OCI-LY7 (cell line): ENCODE measurements around the gene CAPNS1.
"Not testable (repeated sequence)": the region's sequence is repeated elsewhere in the genome, so short reads cannot be mapped to it uniquely, and the experiment has no call there.

Experiments
- EZH2phosphoT487 ChIP-seq: fragments of 200-600 bp; sonication (generic); IDR thresholded peaks from 2 replicates; pipeline ENCODE4 v1.6.1; 2018; ENCODE audit warnings: low read depth, borderline replicate concordance, mild to moderate bottlenecking, mixed run types, antibody characterized with exemption, low read length, moderate library complexity, mixed read lengths
- TF ChIP-seq, protein P1 (sequence below): fragments of 200-600 bp; sonication (generic); conservative IDR thresholded peaks from 2 replicates; pipeline ENCODE4 v1.5.1; 2014; ENCODE audit warnings: mild to moderate bottlenecking, antibody characterized with exemption, low read length, moderate library complexity, mixed read lengths

DNA sequence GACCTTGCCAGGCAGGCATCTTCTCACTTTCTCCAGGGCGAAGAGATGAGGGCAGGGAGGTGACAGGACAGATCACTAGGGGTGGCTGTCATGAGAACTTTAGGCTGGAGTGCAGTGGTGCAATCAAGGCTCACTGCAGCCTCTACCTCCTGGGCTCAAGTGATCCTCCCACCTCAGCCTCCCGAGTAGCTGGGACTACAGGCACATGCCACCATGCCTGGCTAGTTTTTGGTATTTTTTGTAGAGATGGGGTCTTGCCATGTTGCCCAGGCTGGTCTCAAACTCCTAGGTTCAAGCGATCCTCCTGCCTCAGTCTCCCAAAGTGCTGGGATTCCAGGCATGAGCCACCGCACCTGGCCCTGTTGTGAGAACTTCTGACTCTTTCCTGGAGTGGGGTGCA, 5.0 kb upstream of the CAPNS1 start:
- TF ChIP-seq, protein P1, sequence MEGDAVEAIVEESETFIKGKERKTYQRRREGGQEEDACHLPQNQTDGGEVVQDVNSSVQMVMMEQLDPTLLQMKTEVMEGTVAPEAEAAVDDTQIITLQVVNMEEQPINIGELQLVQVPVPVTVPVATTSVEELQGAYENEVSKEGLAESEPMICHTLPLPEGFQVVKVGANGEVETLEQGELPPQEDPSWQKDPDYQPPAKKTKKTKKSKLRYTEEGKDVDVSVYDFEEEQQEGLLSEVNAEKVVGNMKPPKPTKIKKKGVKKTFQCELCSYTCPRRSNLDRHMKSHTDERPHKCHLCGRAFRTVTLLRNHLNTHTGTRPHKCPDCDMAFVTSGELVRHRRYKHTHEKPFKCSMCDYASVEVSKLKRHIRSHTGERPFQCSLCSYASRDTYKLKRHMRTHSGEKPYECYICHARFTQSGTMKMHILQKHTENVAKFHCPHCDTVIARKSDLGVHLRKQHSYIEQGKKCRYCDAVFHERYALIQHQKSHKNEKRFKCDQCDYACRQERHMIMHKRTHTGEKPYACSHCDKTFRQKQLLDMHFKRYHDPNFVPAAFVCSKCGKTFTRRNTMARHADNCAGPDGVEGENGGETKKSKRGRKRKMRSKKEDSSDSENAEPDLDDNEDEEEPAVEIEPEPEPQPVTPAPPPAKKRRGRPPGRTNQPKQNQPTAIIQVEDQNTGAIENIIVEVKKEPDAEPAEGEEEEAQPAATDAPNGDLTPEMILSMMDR = not testable (repeated sequence)
- TF ChIP-seq EZH2phosphoT487 = not testable (repeated sequence)
